ENCODE data around the gene MRPL49.
"Not testable (repeated sequence)": the region's sequence is repeated elsewhere in the genome, so short reads cannot be mapped to it uniquely, and the experiment has no call there.

The MRPL49 gene

GRCh38 chr11:65134952-65135632 lies 13.0 kb downstream of the MRPL49 start:
- DNase-seq, result peak; percentile 97

DNA sequence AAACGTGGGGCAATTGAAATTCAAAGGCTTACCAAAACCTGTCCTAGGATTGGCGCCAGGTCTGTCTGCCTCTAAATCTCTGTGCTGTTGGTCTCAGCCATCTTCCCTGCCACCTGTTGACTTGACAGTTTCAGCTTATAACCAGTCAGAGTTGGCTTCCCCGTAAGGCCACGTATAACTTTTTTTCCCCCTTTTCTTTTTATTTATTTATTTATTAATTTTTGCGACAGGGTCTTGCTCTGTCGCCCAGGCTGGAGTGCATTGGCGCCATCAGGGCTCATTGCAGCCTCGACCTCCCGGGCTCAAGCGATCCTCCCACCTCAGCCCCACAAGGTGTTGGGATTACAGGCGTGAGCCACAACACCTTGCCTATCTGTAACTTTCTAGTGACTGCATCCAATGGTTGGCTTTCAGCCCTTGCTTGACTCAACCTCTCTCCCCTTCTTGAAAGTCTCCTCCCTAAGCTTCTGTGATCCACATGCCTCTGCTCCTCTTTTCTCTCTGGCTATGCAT lies 13.6 kb downstream of the MRPL49 start:
- DNase-seq, result no peak

GRCh38 chr11:65136515-65137096 lies 14.5 kb downstream of the MRPL49 start:
- DNase-seq, result no peak

DNA sequence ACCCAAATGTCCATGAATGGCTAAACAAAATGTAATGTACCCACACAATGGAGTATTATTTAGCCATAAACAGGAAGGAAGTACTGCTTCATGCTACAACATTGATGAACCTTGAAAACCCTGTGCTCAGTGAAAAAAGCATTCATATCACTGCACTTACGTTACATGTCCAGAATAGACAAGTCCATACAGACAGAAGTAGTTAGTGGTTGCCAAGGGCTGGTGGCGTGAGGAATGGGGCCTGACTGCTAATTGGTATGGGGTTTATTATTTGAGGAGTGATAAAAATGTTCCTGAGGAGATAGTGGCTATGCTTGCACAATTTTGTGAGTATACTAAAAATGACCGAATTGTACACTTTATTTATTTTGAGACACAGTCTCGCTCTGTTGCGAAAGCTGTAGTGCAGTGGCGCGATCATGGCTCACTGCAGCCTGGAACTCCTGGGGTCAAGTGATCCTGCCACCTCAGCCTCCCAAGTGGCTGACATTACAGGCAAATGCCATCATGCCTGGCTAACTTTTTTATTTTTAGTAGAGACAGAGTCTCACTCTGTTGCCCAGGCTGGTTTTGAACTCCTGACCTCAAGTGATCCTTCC lies 19.9 kb downstream of the MRPL49 start:
- no peak for DNase-seq

GRCh38 chr11:65147352-65148075 lies 25.4 kb downstream of the MRPL49 start:
- no peak for DNase-seq

GRCh38 chr11:65148657-65149056 lies 26.5 kb downstream of the MRPL49 start:
- no peak for DNase-seq

- DNase-seq, result not testable (repeated sequence)
Measured at GRCh38 chr11:65150131-65150508, 28.0 kb downstream of the MRPL49 start.

DNA sequence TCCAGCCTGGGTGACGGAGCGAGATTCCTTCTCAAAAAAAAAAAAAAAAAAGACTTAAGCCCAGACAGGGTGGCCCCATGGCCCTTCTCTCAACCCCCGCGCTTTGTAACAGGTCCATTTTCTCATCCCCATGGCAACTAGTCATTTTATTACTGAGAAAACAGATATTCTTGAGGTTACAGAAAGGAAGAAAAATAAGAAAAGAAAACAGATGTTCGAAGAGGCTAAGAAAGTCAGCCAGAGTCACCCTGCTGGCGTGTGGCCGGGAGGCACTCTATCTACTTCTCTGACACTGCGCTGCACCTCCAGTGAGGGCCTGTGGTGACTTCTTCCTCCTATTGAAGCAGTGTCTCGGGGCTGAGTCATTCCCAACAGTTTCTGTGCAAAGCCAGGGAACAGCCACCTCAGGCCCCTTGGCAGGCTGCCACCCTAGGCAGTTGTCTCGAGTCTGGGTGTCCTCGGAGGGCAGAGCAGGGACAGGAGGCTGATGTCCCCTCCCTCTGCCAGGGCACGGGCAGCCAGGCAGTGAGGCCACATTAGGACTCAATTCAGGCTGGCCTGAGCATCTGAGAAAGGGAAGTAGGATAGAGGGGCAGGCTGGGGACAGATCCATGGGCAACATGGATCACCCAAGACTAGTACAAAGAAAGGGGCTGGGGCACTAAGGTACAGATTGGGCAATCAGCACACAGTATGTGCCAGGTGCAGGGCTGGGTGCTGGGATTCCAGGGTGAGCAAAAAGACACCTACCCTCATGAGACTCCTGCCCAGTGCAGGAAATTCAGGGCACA lies 28.6 kb downstream of the MRPL49 start:
- peak; percentile 82 for DNase-seq

- no peak for DNase-seq
Measured at GRCh38 chr11:65151331-65151899, 29.3 kb downstream of the MRPL49 start.

- no peak for DNase-seq
Measured at GRCh38 chr11:65152122-65152521, 30.0 kb downstream of the MRPL49 start.

GRCh38 chr11:65156256-65156655 lies 34.1 kb downstream of the MRPL49 start:
- DNase-seq, result no peak

- no peak for DNase-seq
Measured at GRCh38 chr11:65156926-65157325, 34.8 kb downstream of the MRPL49 start.

DNA sequence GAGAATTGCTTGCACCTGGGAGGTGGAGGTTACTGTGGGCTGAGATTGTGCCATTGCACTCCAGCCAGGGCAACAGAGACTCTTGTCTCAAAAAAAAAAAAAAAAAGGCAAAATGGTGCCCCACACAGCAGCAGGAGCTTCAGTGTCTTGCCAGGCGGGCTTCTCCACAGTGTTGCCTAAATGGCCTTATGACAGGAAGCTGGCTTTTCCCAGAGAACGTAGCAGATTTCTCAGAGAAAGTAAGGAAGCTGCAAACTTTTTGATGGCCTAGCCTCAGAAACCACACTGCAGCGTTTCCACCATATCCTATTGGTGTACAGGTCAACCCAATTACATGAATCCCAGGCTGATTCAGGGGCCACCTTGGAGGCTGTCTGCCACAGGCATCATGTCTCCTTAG lies 35.2 kb downstream of the MRPL49 start:
- DNase-seq, result no peak

DNA sequence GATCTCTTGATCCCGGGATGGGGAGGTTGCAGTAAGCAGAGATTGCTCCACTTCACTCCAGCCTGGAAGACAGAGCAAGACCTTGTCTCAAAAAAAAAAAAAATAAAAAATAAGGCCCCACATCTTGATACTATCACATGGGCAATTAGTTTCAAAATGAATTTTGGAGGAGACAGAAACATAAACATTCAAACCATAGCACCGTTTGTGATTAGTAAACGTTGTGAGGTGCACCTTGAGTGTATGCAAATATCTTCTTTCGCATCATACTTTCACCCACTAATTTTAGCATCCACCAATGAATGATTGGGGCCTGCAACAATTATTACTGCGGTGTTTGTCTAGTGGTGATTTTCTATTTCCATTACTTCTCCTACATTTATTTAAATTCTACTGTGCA lies 36.9 kb downstream of the MRPL49 start:
- no peak for DNase-seq

DNA sequence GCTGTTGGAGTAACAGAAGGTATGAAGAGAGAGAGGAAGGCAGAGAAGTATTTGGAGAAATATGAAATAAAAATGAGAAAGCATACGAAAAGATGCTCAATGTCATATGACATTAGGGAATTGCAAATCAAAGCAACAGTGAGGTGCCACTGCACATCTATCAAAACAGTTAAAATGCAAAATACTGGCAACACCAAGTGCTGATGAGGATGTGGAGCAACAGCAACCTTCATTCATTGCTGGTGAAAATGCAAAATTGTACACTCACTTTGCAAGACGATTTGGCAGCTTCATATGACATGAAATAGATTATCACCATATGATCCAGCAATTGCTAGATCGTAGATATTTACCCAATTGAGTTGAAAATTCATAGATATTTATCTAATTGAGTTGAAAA lies 38.5 kb downstream of the MRPL49 start:
- DNase-seq, result no peak

DNA sequence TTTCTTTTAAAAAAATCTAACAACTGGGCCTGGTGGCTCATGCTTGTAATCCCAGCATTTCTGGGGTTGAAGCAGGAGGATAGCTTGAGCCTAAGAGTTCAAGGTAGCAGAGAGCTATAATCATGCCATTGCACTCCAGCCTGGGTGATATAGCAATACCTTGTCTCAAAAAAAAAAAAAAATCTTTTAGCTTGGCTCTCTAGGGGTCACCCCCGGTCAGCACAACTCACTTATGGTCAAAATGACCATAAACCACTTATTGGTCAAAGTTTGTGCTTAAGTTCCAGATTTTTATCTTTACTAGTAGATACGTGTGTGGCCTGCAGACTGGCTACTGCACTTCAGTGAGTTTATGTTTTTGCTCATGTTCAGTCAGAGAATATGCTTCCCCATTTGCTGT lies 41.6 kb downstream of the MRPL49 start:
- DNase-seq, result no peak

DNA sequence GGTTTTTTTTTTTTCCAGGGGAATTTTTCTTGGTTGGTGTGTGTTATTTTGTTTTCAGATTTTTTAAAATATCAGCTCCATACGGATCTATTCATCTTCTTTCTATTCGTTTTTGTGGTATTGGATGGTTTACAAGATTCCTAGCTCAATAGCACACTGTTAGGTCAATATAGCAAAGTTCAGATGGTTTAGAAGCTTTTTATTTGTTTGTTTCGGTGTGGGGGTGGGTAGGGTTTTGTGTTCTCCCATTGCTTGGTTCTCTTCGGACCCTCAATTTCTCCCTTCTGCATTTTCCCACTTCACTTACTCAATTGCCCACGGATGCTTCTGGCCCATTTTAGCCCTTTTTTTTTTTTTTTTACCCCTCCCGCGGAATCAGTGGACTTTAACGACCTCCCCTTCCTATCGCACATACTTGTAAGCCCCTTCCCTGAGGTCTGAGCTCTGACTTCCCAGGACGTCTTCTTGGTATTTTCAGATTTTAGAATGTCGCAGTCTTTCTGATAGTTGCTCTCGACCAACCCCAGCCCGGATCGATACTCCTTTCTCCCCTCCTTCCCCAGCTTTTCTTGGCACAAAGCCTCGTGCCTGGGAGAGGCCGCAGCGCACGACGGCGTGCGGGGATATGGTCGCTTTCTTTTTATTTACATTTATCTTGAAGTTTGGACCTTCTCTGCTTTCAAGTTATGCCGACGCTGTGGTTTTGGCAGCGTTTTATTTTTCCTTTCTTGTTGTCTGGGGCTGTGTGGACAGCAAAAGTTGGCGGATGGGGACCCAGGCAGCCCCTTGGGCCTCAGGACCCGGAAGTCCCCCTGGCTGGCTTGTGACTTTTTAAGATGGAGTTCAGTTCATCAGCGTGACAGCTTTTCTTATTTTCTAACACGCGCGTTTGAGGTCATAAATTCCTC lies 43.5 kb downstream of the MRPL49 start:
- no peak for DNase-seq

DNA sequence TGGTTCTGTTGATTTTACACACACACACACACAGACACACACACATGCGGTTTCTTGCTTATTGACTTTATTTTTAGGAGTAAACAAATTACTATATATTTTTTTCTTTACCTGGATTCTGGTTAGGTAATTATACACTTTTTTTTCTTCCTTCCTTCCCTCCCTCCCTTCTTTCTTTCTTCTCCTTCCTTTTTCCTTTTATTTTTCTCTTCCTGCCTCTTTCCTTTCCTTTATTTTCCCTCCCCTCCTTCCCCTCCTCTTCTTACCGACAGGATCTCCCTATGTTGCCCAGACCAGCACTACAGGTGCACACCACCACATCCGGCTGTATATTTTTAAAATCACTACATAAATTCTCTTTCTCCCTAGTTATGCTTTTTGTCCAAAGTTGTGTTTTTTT lies 44.8 kb downstream of the MRPL49 start:
- DNase-seq, result no peak

DNA sequence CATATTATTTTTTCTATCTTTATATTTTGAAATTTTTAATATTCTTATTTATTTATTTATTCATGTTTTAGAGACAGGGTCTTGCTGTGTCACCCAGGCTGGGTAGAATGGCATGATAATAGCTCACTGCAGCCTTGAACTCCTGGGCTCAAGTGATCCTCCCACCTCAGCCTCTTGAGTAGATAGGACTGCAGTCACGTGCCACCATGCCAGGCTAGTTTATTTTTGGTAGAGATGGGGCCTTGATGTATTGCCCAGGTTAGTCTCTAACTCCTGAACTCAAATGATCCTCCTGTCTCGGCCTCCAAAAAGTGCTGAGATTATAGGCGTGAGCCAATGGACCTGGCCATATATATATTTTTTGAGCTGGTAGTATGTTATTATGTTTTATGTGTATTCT lies 45.5 kb downstream of the MRPL49 start:
- no peak for DNase-seq

- DNase-seq, result no peak
Measured at GRCh38 chr11:65169164-65169641, 47.1 kb downstream of the MRPL49 start.

DNA sequence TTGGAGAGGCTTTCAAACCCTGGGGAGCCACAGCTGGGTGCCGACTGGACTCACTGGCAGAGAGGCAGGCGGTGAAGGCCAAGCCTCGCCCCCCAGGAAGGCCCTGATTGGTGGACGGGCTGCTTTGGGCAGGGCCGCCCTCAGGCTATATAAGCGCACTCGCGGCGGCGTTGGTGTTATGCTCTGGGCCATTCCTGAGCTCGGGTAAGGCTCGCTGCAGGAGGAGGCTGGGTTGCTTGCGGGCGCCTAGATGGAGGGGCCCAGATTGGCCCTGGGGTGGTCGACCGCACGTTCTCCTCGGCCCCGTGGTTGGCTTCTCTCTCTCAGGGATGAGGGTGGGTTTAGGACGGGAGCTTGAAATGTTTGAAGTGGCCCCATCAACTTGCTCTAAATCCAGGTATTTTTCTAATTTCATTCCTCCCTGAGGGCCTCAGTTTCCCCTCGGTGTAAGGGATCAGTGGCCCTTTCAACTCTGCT lies 48.0 kb downstream of the MRPL49 start, which contains the start of gene SPDYC:
SPDYC (plus strand) TSS at position 176 of the 477 bp plus-strand sequence. CDS start 1,125 bp downstream, outside the sequence.
- no peak for DNase-seq
